ENCODE data around the gene ZNF670.

Gene ZNF670

GRCh38 chr1:247079141-247079874, 697 bp upstream of the ZNF670 start:
- CTCF ChIA-PET, result interaction anchor here (0.9 to 1.6 kb wide), 5 partner anchors 24 to 131 kb away, joined by 3 to 4 read pairs (median 3); no protein-coding TSS in a partner anchor
- no peak for TF ChIP-seq CTCF (IDR thresholded peaks at IDR 0.05; ENCODE audit: control extremely low read depth, extremely low read depth, low read depth, missing control alignments)
- DNase-seq (ENCODE audit: extremely low spot score), result no peak
- POLR2A ChIA-PET, result no interaction called here

GRCh38 chr1:247077876-247078257, 744 bp downstream of the ZNF670 start:
- no peak for DNase-seq (ENCODE audit: extremely low spot score)
- CTCF ChIA-PET, result interaction anchor here (1.5 to 1.6 kb wide), 2 partner anchors 52 to 133 kb away, joined by 3 read pairs; no protein-coding TSS in a partner anchor
- no peak for TF ChIP-seq CTCF (IDR thresholded peaks at IDR 0.05; ENCODE audit: control extremely low read depth, extremely low read depth, low read depth, missing control alignments)
- POLR2A ChIA-PET, result no interaction called here

- CTCF ChIA-PET, result no interaction called here
- DNase-seq (ENCODE audit: extremely low spot score), result no peak
- POLR2A ChIA-PET, result no interaction called here
- TF ChIP-seq CTCF (IDR thresholded peaks at IDR 0.05; ENCODE audit: control extremely low read depth, extremely low read depth, low read depth, missing control alignments), result no peak
These were observed 1.4 kb downstream of the ZNF670 start for GRCh38 chr1:247077213-247077612.

GRCh38 chr1:247070645-247071044, 8.0 kb downstream of the ZNF670 start:
- ChIA-PET POLR2A (no interaction called here), CTCF (no interaction called here)
- no peak for TF ChIP-seq CTCF (IDR thresholded peaks at IDR 0.05; ENCODE audit: control extremely low read depth, extremely low read depth, low read depth, missing control alignments)
- no peak for DNase-seq (ENCODE audit: extremely low spot score)

- CTCF ChIA-PET, result no interaction called here
- DNase-seq (ENCODE audit: extremely low spot score), result no peak
- no peak for TF ChIP-seq CTCF (IDR thresholded peaks at IDR 0.05; ENCODE audit: control extremely low read depth, extremely low read depth, low read depth, missing control alignments)
- POLR2A ChIA-PET, result no interaction called here
These were observed 14.3 kb downstream of the ZNF670 start for GRCh38 chr1:247064304-247064703.

GRCh38 chr1:247060771-247061170, 17.8 kb downstream of the ZNF670 start:
- CTCF ChIA-PET, result interaction anchor here (1.3 kb wide), 1 partner anchor 14 kb away, joined by 4 read pairs; no protein-coding TSS in a partner anchor
- no peak for DNase-seq (ENCODE audit: extremely low spot score)
- POLR2A ChIA-PET, result no interaction called here
- TF ChIP-seq CTCF (IDR thresholded peaks at IDR 0.05; ENCODE audit: control extremely low read depth, extremely low read depth, low read depth, missing control alignments), result no peak

Data from GM10248 (cell line).